Activated CD4-positive, alpha-beta T cell treated with anti-CD3 and anti-CD28 coated beads for 36 hours (primary cell): ENCODE results near the gene BOD1L2. TPM values are rescaled to one million over a fixed set of nuclear protein-coding genes. Genes with fewer than 3 reads are reported as not detected.

Source experiments
- ATAC-seq: fragments of 200-7000 bp; cut with Tn5 transposase; one replicate; pipeline ENCODE4 v1.10.0; 2021; ENCODE audit warnings: mild to moderate bottlenecking, moderate library complexity
- CTCF ChIA-PET: fragments of 350-600 bp; sonication (Branson Sonifier 250); formaldehyde crosslinking; loops from one replicate; lab custom pipeline; 2021; ENCODE audit warnings: antibody characterized with exemption; lab: Charles Lee
- POLR2A ChIA-PET: fragments of 350-600 bp; sonication (Branson Sonifier 250); formaldehyde crosslinking; loops from one replicate; lab custom pipeline; 2021; ENCODE audit warnings: antibody characterized with exemption, inconsistent platforms; lab: Charles Lee
- DNase-seq: peaks from one replicate; pipeline ENCODE4 v3.0.0-alpha.2; 2020
- H3K27ac Mint-ChIP-seq: one replicate; pipeline ENCODE4 v1.8.0; 2021; ENCODE audit warnings: mixed read lengths
- H3K27me3 Mint-ChIP-seq: one replicate; pipeline ENCODE4 v1.8.0; 2021; ENCODE audit warnings: mixed read lengths
- H3K36me3 Mint-ChIP-seq: one replicate; pipeline ENCODE4 v1.8.0; 2021; ENCODE audit warnings: low read depth, mixed read lengths
- H3K4me1 Mint-ChIP-seq: one replicate; pipeline ENCODE4 v1.8.0; 2021; ENCODE audit warnings: mixed read lengths
- H3K4me3 Mint-ChIP-seq: one replicate; pipeline ENCODE4 v1.8.0; 2021; ENCODE audit warnings: mild to moderate bottlenecking, moderate library complexity, mixed read lengths
- H3K9me3 Mint-ChIP-seq: one replicate; pipeline ENCODE4 v1.8.0; 2021; ENCODE audit warnings: low read depth, mixed read lengths
- intact Hi-C, 2 experiments: fragments of 100-400 bp; cut with DNase I in 1 of 2; cut with micrococcal nuclease in 1 of 2; formaldehyde crosslinking; loops; one replicate each; pipeline versions ENCODE4 v1.14.2 to v1.15.1; 2022 to 2024; cut with DNase I, micrococcal nuclease
- total RNA-seq, 2 experiments: library from RNA; stranded (reverse); gene quantifications; one replicate each; pipeline ENCODE4 v1.2.3, GENCODE V29; 2021

BOD1L2 gene
- total RNA-seq, 2 experiments from 2014 or later = not detected

DNA sequence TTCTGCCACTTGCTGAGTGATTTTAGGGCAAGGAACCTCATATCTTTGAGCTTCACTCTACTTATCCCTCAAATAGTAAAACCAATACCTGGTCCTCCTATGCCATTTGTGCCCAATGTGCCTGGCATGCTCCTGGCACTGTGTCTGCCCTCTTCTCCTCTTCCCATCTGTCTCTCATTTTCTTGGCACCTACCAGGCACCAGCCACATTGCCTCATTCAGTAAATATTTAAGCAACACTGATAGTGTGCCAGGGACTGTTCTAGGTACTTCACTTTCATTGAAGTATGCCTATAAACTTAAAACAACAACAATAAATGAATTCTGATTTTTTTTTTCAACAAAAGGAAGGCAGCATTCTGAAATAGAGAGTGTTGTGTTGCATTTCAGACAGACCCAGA, 15.1 kb upstream of the BOD1L2 start:
- ChIA-PET POLR2A (no interaction called here), CTCF (no interaction called here)
- H3K27me3 Mint-ChIP-seq = peaks cover 18% of the 10 kb centered on the region
- no peaks in the 10 kb centered on the region for H3K9me3 Mint-ChIP-seq
- no peak overlapping the region for H3K27ac Mint-ChIP-seq
- no peaks in the 10 kb centered on the region for H3K36me3 Mint-ChIP-seq
- H3K4me3 Mint-ChIP-seq = no peak overlapping the region
- ATAC-seq (no peak), DNase-seq (no peak)
- no peaks in the 10 kb centered on the region for H3K4me1 Mint-ChIP-seq
- intact Hi-C loops = no loop called here

DNA sequence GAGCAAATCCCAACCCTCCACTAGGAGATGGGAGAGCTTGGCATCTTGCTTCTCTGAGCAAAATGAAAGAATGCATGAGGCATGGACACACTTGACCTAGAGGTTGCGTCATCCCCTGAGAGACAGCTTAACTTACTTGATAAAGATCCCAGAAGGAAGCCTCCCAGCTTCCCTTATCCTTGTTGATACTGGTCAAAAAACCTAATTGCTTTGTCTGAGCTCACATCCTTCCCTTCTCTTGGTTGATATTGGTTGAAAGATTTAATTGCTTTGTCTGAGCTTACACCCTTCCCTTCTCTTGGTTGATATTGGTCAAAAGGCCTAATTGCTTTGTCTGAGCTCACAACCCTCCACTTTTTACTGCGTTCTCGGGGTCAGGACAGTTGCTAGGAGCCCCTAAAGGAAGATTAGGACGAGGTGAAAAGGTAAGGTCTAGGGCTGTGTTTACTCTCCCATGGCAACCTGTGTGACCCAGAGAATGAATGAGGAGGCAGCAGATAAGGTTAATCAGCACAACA, 12.2 kb upstream of the BOD1L2 start:
- ChIA-PET CTCF (interaction anchor here (1.1 kb wide), 1 partner anchor 11 kb away, joined by 3 read pairs; no protein-coding TSS in a partner anchor), POLR2A (no interaction called here)
- no peaks in the 10 kb centered on the region for H3K9me3 Mint-ChIP-seq
- H3K36me3 Mint-ChIP-seq = no peaks in the 10 kb centered on the region
- no peak overlapping the region for H3K27ac Mint-ChIP-seq
- H3K27me3 Mint-ChIP-seq = peaks cover 13% of the 10 kb centered on the region
- ATAC-seq (no peak), DNase-seq (no peak)
- intact Hi-C loops = no loop called here
- no peaks in the 10 kb centered on the region for H3K4me1 Mint-ChIP-seq
- H3K4me3 Mint-ChIP-seq = no peak overlapping the region

GRCh38 chr18:57135699-57136098, 11.2 kb upstream of the BOD1L2 start:
- no peaks in the 10 kb centered on the region for H3K9me3 Mint-ChIP-seq
- ChIA-PET CTCF (no interaction called here), POLR2A (no interaction called here)
- no peaks in the 10 kb centered on the region for H3K4me1 Mint-ChIP-seq
- peaks cover 13% of the 10 kb centered on the region for H3K27me3 Mint-ChIP-seq
- H3K36me3 Mint-ChIP-seq = no peaks in the 10 kb centered on the region
- no peak overlapping the region for H3K27ac Mint-ChIP-seq
- DNase-seq = no peak
- no peak for ATAC-seq
- intact Hi-C loops = no loop called here
- no peak overlapping the region for H3K4me3 Mint-ChIP-seq

DNA sequence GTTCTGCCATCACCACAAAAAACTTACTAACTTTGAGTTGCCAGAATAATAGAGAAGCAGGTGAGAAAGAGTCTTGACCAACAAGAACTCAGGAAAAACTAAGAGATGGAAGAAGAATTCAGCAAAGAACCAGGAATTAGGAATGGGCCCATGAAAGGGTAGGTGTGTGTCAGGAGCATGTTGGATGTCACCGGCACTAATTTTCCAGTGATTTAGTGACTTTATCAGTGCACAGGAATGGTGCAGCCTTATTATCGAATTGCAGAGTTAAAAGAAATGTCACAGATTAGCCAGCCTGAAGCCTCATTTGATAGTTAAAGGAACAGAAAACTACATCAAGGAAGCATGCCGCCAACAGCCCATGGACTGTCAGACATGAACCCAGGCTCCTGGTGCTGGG, 9.0 kb upstream of the BOD1L2 start:
- Mint-ChIP-seq H3K27me3 (peaks cover 13% of the 10 kb centered on the region), H3K9me3 (no peaks in the 10 kb centered on the region), H3K36me3 (no peaks in the 10 kb centered on the region), H3K4me1 (no peaks in the 10 kb centered on the region), H3K27ac (no peak overlapping the region), H3K4me3 (no peak overlapping the region)
- ATAC-seq (no peak), DNase-seq (no peak)
- ChIA-PET CTCF (no interaction called here), POLR2A (no interaction called here)
- intact Hi-C loops = no loop called here

- no peak overlapping the region for H3K27ac Mint-ChIP-seq
- ATAC-seq = no peak
Measured at GRCh38 chr18:57141208-57142129, 5.4 kb upstream of the BOD1L2 start.

DNA sequence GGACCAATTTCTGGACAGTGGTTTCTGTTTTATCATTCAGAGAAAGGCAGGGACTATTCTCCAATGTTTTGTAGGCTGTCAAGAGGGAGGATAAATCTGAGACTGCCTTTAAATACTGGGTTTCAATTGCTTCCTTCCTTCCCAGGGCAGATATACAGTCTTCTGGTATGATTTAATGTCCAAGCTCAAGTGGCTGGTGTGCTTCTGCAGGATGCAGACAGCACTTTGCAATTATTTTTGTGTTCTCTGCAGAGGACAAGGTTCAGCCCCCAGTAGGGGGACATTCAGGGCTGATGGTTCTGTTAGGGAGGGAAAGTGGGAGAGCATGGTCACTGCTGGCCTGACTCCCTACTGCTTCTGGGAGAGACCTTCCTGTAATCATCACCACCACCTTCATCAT, 4.6 kb upstream of the BOD1L2 start:
- POLR2A ChIA-PET = no interaction called here
- Mint-ChIP-seq H3K9me3 (no peaks in the 10 kb centered on the region), H3K27me3 (peaks cover 10% of the 10 kb centered on the region), H3K4me1 (no peaks in the 10 kb centered on the region), H3K36me3 (no peaks in the 10 kb centered on the region), H3K4me3 (no peak overlapping the region), H3K27ac (no peak overlapping the region)
- intact Hi-C loops = no loop called here
- ATAC-seq = no peak
- CTCF ChIA-PET = no interaction called here
- DNase-seq = no peak

More at GRCh38 chr18:57141208-57142129, 5.4 kb upstream of the BOD1L2 start:
- H3K4me1 Mint-ChIP-seq = no peaks in the 10 kb centered on the region
- no peaks in the 10 kb centered on the region for H3K9me3 Mint-ChIP-seq
- H3K4me3 Mint-ChIP-seq = no peak overlapping the region
- DNase-seq = no peak
- no peaks in the 10 kb centered on the region for H3K36me3 Mint-ChIP-seq
- POLR2A ChIA-PET = no interaction called here
- peaks cover 8% of the 10 kb centered on the region for H3K27me3 Mint-ChIP-seq
- intact Hi-C loops = no loop called here
- CTCF ChIA-PET = no interaction called here

GRCh38 chr18:57143265-57143664, 3.6 kb upstream of the BOD1L2 start:
- DNase-seq (no peak), ATAC-seq (no peak)
- H3K27ac Mint-ChIP-seq = no peak overlapping the region
- H3K36me3 Mint-ChIP-seq = no peaks in the 10 kb centered on the region
- no peaks in the 10 kb centered on the region for H3K9me3 Mint-ChIP-seq
- no peaks in the 10 kb centered on the region for H3K4me1 Mint-ChIP-seq
- POLR2A ChIA-PET = no interaction called here
- peaks cover 7% of the 10 kb centered on the region for H3K27me3 Mint-ChIP-seq
- H3K4me3 Mint-ChIP-seq = no peak overlapping the region
- CTCF ChIA-PET = no interaction called here
- intact Hi-C loops = no loop called here

GRCh38 chr18:57148263-57148662, 1.4 kb downstream of the BOD1L2 start:
- Mint-ChIP-seq H3K27ac (no peak overlapping the region), H3K27me3 (peaks cover 25% of the 10 kb centered on the region), H3K4me3 (no peak overlapping the region), H3K36me3 (no peaks in the 10 kb centered on the region), H3K4me1 (no peaks in the 10 kb centered on the region), H3K9me3 (no peaks in the 10 kb centered on the region)
- no peak for ATAC-seq
- ChIA-PET POLR2A (no interaction called here), CTCF (interaction anchor here (1.0 kb wide), 1 partner anchor 193 kb away, joined by 3 read pairs; no protein-coding TSS in a partner anchor)
- no peak for DNase-seq
- intact Hi-C loops = no loop called here

GRCh38 chr18:57149051-57149450, 2.2 kb downstream of the BOD1L2 start:
- Mint-ChIP-seq H3K9me3 (no peaks in the 10 kb centered on the region), H3K4me1 (no peaks in the 10 kb centered on the region), H3K27me3 (peaks cover 27% of the 10 kb centered on the region), H3K27ac (no peak overlapping the region), H3K4me3 (no peak overlapping the region), H3K36me3 (no peaks in the 10 kb centered on the region)
- ATAC-seq (no peak), DNase-seq (no peak)
- CTCF ChIA-PET = interaction anchor here (1.0 kb wide), 1 partner anchor 194 kb away, joined by 3 read pairs; no protein-coding TSS in a partner anchor
- intact Hi-C loops = no loop called here
- POLR2A ChIA-PET = no interaction called here

DNA sequence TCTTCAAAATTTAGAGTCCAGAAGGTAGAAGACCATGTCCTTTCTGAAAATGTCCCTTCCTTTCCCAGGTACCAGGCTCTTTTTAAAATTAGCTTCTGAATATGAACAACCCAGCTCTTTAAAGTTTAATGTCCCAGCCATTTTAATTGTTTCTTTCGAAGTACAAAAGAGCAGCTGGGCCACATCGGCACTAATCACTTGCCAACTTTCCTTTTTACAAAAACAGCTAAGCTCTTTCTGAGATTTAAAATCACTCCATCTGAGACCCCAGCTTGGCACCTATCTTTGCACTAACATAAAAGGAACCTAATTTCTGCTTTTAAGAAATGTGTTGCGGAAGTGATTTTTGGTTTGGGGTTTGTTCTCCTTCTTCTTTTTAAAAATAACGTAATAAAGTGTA, 2.6 kb downstream of the BOD1L2 start:
- Mint-ChIP-seq H3K27me3 (peaks cover 27% of the 10 kb centered on the region), H3K9me3 (no peaks in the 10 kb centered on the region), H3K4me3 (no peak overlapping the region), H3K4me1 (no peaks in the 10 kb centered on the region), H3K36me3 (no peaks in the 10 kb centered on the region), H3K27ac (no peak overlapping the region)
- CTCF ChIA-PET = interaction anchor here (1.0 kb wide), 1 partner anchor 195 kb away, joined by 3 read pairs; no protein-coding TSS in a partner anchor
- intact Hi-C loops = no loop called here
- POLR2A ChIA-PET = no interaction called here
- DNase-seq (no peak), ATAC-seq (no peak)

DNA sequence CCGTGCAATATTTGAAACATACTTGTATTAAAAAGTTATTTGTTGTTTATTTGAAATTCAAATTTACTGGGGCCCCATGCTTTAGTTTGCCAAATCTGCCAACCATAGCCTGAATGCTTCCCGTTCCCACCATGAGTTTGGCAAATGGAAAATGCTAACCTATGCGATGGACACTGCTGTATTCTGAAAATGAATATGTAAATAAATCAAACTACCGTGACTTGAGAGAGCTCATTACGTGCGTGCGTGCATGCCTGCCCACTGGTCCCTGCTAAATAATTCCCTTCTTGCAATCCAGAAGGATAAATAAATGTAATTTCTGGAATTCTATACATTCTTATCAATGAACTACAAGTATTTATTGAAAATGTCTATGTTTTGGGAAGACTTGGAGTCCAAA, 3.2 kb downstream of the BOD1L2 start:
- POLR2A ChIA-PET = no interaction called here
- intact Hi-C loops = no loop called here
- H3K27me3 Mint-ChIP-seq = peaks cover 27% of the 10 kb centered on the region
- H3K27ac Mint-ChIP-seq = no peak overlapping the region
- DNase-seq = no peak
- H3K9me3 Mint-ChIP-seq = no peaks in the 10 kb centered on the region
- no peak overlapping the region for H3K4me3 Mint-ChIP-seq
- ATAC-seq = no peak
- CTCF ChIA-PET = interaction anchor here (0.6 kb wide), 1 partner anchor 658 kb away, joined by 3 read pairs; no protein-coding TSS in a partner anchor
- no peaks in the 10 kb centered on the region for H3K4me1 Mint-ChIP-seq
- H3K36me3 Mint-ChIP-seq = no peaks in the 10 kb centered on the region

GRCh38 chr18:57150828-57151227, 3.9 kb downstream of the BOD1L2 start:
- H3K9me3 Mint-ChIP-seq = no peaks in the 10 kb centered on the region
- intact Hi-C loops = no loop called here
- ChIA-PET POLR2A (no interaction called here), CTCF (interaction anchor here (0.6 kb wide), 1 partner anchor 658 kb away, joined by 3 read pairs; no protein-coding TSS in a partner anchor)
- no peaks in the 10 kb centered on the region for H3K4me1 Mint-ChIP-seq
- H3K36me3 Mint-ChIP-seq = no peaks in the 10 kb centered on the region
- no peak for ATAC-seq
- DNase-seq = no peak
- peaks cover 27% of the 10 kb centered on the region for H3K27me3 Mint-ChIP-seq
- H3K4me3 Mint-ChIP-seq = no peak overlapping the region
- H3K27ac Mint-ChIP-seq = no peak overlapping the region
